ENCODE results near the gene LRRFIP2. TPM values are rescaled to one million over a fixed set of nuclear protein-coding genes. Genes with fewer than 3 reads are reported as not detected.

LRRFIP2 gene
- total RNA-seq, 4 donors from 2014 or later: 67.1 to 102 (median 83.1) TPM

DNA sequence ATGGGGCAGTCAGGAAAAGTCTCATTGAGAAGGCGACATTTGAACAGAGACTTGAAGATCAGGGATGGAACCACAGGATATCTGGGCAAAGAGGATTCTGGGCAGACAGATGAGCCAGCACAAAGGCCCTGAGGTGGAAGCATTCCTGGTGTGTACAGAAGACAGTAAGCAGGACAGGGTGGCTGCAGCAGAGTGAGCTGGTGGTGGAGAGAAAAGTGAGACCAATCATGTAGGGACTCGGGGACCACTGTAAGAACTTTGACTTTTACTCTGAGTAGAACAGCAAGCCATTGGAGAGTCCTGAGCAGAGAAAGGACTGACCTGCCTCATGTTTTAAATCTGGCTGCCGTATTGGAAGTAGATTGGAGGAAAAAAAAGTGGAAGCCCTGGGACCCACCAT lies 29.9 kb upstream of the LRRFIP2 start:
- no peak for DNase-seq (ENCODE audit: low spot score in 2 of 2)
- WGBS, 2 donors: 87 to 92% methylated on average over 3 of the region's 3 CpGs
- intact Hi-C loops (cut with DNase I; ENCODE audit: low total_unique reads): no loop called here
- TF ChIP-seq, protein P1, sequence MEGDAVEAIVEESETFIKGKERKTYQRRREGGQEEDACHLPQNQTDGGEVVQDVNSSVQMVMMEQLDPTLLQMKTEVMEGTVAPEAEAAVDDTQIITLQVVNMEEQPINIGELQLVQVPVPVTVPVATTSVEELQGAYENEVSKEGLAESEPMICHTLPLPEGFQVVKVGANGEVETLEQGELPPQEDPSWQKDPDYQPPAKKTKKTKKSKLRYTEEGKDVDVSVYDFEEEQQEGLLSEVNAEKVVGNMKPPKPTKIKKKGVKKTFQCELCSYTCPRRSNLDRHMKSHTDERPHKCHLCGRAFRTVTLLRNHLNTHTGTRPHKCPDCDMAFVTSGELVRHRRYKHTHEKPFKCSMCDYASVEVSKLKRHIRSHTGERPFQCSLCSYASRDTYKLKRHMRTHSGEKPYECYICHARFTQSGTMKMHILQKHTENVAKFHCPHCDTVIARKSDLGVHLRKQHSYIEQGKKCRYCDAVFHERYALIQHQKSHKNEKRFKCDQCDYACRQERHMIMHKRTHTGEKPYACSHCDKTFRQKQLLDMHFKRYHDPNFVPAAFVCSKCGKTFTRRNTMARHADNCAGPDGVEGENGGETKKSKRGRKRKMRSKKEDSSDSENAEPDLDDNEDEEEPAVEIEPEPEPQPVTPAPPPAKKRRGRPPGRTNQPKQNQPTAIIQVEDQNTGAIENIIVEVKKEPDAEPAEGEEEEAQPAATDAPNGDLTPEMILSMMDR (IDR thresholded peaks at IDR 0.05): no peak
- no peak for TF ChIP-seq POLR2A (IDR thresholded peaks at IDR 0.05)
- no peak overlapping the region for H3K4me3 ChIP-seq (ENCODE audit: low read depth, poor library complexity, severe bottlenecking)

DNA sequence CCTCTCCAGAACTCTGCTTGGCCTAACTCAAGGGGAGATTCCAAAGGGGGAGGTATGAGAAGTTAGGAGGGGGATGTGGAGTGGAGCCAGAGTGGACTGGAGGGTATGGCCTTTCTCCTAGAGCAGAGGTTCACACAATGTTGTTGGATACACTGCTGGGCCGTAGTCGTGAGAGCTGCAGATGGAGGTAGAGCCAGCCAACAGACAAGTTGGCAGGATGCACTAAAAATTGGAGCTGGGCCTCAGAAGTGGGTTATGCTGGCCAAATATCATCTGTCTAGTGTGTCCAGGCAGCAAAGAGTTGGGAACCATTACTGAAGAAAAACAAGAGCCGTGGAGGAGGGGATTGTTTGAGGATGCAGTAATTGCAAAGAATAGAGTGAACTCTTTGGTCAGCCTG lies 27.7 kb upstream of the LRRFIP2 start:
- H3K4me3 ChIP-seq (ENCODE audit: low read depth, poor library complexity, severe bottlenecking): no peak overlapping the region
- WGBS, 2 donors: 72 to 73% methylated on average over 3 of the region's 3 CpGs
- DNase-seq (ENCODE audit: low spot score in 2 of 2): no peak
- intact Hi-C loops (cut with DNase I; ENCODE audit: low total_unique reads): no loop called here
- TF ChIP-seq, protein P1 (IDR thresholded peaks at IDR 0.05): no peak
- no peak for TF ChIP-seq POLR2A (IDR thresholded peaks at IDR 0.05)

DNA sequence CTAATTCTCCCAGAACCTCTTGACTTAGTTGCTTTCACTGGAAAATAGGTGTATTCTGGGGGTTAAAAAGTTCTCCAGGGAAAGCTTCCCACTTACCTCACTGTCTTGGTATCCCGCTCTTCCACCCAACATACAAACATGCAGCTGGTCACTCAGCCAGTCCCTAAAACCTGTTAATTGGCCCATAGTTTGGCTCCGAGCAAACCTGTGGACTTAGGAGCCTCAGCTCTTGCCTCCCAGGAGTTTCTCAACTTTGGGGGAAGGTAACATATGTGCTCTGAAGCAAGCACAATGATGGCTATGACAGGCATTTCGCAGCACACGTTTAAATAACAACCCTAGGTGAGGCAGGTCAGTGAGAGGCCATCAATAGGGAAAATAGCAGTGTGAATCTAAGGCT lies 25.8 kb upstream of the LRRFIP2 start:
- intact Hi-C loops (cut with DNase I; ENCODE audit: low total_unique reads): no loop called here
- WGBS, 2 donors: 88 to 95% methylated on average over 4 of the region's 4 CpGs
- DNase-seq (ENCODE audit: low spot score in 2 of 2): no peak
- no peak overlapping the region for H3K4me3 ChIP-seq (ENCODE audit: low read depth, poor library complexity, severe bottlenecking)
- TF ChIP-seq, protein P1 (IDR thresholded peaks at IDR 0.05): no peak
- no peak for TF ChIP-seq POLR2A (IDR thresholded peaks at IDR 0.05)

DNA sequence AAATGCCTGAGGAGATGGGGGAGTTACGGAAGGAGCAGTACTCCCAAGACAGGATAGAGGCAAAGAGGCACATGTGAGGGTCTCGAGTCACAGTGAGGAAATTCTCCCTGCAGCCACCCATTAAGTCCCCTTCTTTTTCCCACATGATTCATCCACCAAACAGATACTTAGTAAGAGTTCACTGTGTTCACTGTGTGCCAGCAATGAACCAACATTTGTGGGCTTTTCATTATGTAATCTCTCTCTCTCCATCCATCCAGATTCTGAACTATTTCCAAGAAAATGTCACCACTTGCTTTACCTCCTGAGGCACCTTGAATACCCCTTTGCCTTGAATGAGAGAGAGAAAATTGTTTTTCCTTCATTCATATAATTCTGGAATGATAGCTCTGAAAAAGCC lies 24.6 kb upstream of the LRRFIP2 start:
- DNase-seq (ENCODE audit: low spot score in 2 of 2): no peak
- WGBS, 2 donors: 79 to 82% methylated on average over 2 of the region's 2 CpGs
- intact Hi-C loops (cut with DNase I; ENCODE audit: low total_unique reads): no loop called here
- TF ChIP-seq POLR2A (IDR thresholded peaks at IDR 0.05): no peak
- TF ChIP-seq, protein P1 (IDR thresholded peaks at IDR 0.05): no peak
- no peak overlapping the region for H3K4me3 ChIP-seq (ENCODE audit: low read depth, poor library complexity, severe bottlenecking)

DNA sequence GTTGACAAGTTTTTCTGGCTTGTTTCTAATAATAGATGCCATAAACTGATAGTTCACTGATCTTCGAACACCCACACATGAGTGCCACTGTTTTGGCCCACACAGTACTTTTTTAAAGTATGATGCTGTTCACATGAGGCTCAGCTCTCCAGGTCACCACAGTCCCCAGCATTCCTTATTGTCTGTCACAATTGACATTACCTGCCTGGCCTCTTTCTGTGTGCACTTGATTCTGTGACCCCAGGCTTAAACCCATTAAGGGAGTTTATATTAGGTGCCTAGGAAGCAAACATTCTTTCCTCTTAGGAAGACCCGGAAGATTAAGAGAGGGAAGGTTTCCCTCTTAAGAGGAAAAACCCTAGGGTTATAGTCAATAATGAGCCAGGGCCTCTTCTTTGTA lies 24.2 kb upstream of the LRRFIP2 start:
- no peak for DNase-seq (ENCODE audit: low spot score in 2 of 2)
- intact Hi-C loops (cut with DNase I; ENCODE audit: low total_unique reads): no loop called here
- TF ChIP-seq, protein P1 (IDR thresholded peaks at IDR 0.05): no peak
- no peak for TF ChIP-seq POLR2A (IDR thresholded peaks at IDR 0.05)
- 59 to 61% methylated on average over 2 of the region's 2 CpGs for WGBS, 2 donors
- H3K4me3 ChIP-seq (ENCODE audit: low read depth, poor library complexity, severe bottlenecking): no peak overlapping the region

DNA sequence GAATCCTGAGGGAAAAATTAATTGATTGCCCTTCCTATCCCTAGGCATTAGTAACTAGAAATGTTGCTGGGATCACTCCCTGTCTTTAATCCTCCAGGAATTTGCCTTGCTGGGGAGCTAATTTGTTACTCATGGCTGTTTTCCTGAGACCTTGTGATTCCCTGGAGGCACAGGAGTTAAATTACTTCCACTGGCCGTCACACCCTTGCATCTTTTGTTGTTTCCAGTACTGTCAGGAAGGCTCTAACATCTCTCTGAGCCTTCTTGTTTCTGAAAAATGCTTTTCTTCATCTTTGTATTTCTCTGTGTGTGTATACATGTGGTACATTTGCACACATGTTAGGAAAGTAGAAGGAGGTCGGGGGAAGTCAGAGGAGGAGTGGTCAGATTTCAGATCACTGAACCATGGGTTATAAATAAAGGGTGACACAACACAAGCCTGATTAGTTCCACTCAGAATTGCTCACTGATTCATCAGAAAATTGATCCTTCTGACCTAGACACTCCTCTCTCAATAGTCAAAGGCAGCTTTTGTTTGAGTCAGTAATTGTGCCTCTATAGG lies 23.5 kb upstream of the LRRFIP2 start:
- 27 to 39% methylated on average over 2 of the region's 2 CpGs for WGBS, 2 donors
- intact Hi-C loops (cut with DNase I; ENCODE audit: low total_unique reads): no loop called here
- DNase-seq (ENCODE audit: low spot score in 2 of 2): no peak
- TF ChIP-seq POLR2A (IDR thresholded peaks at IDR 0.05): no peak
- TF ChIP-seq, protein P1 (IDR thresholded peaks at IDR 0.05): no peak
- H3K4me3 ChIP-seq (ENCODE audit: low read depth, poor library complexity, severe bottlenecking): no peak overlapping the region

Measured in lower leg skin (tissue), 4 donors.